ENCODE data around the gene PCA3.
"Not testable (repeated sequence)": the region's sequence is repeated elsewhere in the genome, so short reads cannot be mapped to it uniquely, and the experiment has no call there.

PCA3 gene

GRCh38 chr9:76764138-76764537, at the start of gene PCA3:
Gene PCA3 (plus strand): TSS chr9:76764438.
- DNase-seq (ENCODE audit: low read depth), result no peak

- no peak for DNase-seq (ENCODE audit: low read depth)
Observed at GRCh38 chr9:76716085-76716672, 48.1 kb upstream of the PCA3 start.

- no peak for DNase-seq (ENCODE audit: low read depth)
Observed at GRCh38 chr9:76717176-76717575, 47.1 kb upstream of the PCA3 start.

DNA sequence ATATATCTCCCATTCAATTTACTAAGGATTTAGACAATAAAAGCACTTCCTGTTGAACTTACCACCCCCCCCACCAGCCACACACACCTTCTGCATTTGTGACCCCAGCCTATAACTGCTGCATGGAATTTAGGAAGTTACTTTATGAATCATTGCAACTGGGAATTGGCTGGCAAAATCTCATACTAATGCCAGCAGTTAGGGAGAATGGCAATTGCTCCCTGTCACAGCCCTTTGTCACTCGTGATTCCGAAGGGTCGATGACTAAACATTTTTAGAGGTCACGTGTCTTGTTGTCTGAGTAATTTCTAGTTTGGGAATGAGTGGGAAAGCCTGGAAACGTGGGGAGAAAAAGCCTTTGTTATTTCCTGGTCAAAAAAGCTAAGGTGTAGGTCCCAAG, 46.6 kb upstream of the PCA3 start:
- no peak for DNase-seq (ENCODE audit: low read depth)

- DNase-seq (ENCODE audit: low read depth), result no peak
Observed at GRCh38 chr9:76718166-76718565, 46.1 kb upstream of the PCA3 start.

DNA sequence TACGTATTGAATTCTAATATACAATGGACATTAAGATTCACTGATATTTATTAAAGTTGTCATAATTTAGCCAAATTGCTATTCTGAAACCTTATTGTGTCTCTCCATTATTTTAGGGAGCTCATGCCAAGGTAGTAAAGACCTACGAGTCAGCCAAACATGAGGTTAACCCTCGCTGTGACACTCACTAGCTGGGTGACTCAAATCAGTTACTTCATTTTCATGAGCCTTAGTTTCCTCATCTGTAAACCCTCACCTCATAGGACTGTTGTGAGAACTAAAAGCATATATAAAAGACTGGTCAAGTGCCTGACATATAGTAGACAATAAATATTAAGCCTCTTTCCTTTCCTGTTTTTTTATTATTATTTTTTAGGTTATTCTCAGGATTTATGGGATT, 44.0 kb upstream of the PCA3 start:
- DNase-seq (ENCODE audit: low read depth), result no peak

DNA sequence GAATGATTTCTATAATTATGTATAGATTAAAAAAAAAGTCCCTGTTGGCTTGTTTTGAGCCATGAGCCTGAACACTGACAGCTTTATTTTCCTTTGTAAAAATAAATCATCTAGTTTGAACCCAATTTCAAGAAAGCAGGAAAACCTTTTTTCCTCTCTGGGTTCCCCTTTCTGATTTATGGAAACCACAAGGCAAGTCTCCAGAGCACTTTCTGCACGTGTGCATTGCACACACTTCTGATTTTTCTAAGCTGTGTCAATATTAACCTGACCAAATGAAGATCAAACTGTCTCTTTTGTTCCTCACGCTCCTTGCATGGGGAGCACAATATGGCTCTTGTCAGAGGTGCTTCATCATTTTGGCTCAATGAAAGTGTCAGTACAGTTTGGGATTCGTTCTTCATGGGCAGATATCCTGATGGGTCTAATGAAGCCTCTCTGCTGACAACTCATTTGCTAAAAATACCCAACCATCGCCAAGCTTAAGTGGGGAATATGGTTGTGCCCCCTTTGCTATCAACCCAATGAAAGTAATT, 39.2 kb upstream of the PCA3 start:
- no peak for DNase-seq (ENCODE audit: low read depth)

DNA sequence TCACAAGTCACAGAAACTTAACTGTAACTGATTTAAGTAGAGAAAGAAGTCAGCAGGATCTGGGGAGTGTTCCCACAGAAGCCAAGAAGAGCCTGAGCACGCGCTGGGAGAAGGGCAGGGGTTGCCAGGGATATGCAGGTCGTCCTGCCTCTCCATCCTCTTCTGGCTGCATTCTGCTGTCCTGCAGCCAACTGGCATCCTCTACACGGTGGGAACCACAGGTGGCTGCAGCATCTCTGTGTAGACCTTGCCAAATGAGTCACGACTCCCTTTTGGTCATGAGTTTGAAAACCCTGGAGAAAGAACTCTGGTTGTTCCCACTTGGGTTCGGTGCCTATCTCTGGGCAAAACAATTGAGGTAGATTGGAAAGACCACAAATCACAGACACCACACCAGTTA, 38.4 kb upstream of the PCA3 start:
- no peak for DNase-seq (ENCODE audit: low read depth)

GRCh38 chr9:76729116-76729515, 35.1 kb upstream of the PCA3 start:
- DNase-seq (ENCODE audit: low read depth), result no peak

GRCh38 chr9:76729980-76730737, 34.1 kb upstream of the PCA3 start:
- DNase-seq (ENCODE audit: low read depth), result no peak

- DNase-seq (ENCODE audit: low read depth), result no peak
Observed at GRCh38 chr9:76730801-76731200, 33.4 kb upstream of the PCA3 start.

GRCh38 chr9:76732341-76732958, 31.8 kb upstream of the PCA3 start:
- DNase-seq (ENCODE audit: low read depth), result no peak

GRCh38 chr9:76733096-76733495, 31.1 kb upstream of the PCA3 start:
- DNase-seq (ENCODE audit: low read depth), result no peak

DNA sequence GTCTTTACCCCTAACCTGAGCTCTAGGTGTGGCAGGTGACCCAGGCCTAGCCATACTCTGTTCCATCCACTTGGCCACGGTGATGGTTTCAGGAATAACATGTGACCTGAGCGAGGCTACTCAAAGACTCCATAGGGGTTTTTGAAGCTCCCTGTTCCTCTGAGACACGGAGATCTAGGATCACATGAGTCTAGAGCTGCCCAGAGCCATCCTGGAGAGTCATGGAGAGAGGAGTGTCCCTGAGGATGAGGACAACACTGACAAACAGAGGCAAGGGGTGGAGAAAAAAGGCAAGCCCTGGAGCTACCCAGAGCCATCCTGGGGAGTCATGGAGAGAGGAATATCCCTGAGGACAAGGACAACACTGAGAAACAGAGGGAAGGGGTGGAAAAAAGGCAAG, 29.5 kb upstream of the PCA3 start:
- no peak for DNase-seq (ENCODE audit: low read depth)

GRCh38 chr9:76737154-76737902, 26.9 kb upstream of the PCA3 start:
- DNase-seq (ENCODE audit: low read depth), result no peak

DNA sequence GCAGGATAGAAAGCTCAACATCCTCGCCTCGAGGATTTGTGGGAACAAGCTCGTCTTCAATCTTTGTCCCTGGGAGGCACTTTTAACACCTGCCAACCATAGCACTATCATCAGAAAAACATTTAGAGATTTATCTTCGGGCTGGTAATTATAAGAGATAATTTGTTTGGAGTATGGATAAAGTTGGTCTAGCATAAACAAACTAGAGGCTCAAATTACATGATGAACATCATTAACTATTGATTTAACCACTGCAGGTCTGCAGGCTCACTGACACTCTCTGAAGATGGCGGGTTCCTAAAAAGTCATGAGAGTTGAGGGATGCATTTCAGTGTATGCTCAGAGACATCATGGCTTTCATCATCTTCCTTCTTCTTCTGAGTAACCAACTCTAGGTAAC, 25.8 kb upstream of the PCA3 start:
- DNase-seq (ENCODE audit: low read depth), result no peak

GRCh38 chr9:76741524-76741923, 22.7 kb upstream of the PCA3 start:
- DNase-seq (ENCODE audit: low read depth), result no peak

GRCh38 chr9:76742890-76743289, 21.3 kb upstream of the PCA3 start:
- not testable (repeated sequence) for DNase-seq (ENCODE audit: low read depth)

- DNase-seq (ENCODE audit: low read depth), result no peak
Observed at GRCh38 chr9:76743931-76744330, 20.3 kb upstream of the PCA3 start.

- no peak for DNase-seq (ENCODE audit: low read depth)
Observed at GRCh38 chr9:76744336-76744735, 19.9 kb upstream of the PCA3 start.

GRCh38 chr9:76751001-76751400, 13.2 kb upstream of the PCA3 start:
- no peak for DNase-seq (ENCODE audit: low read depth)

- no peak for DNase-seq (ENCODE audit: low read depth)
Observed at GRCh38 chr9:76756268-76756640, 8.0 kb upstream of the PCA3 start.

Data from activated T-cell treated with anti-CD3 and anti-CD28 coated beads for 24 hours (primary cell).